Fibroblast of lung (primary cell): ENCODE results near the gene SBK3. TPM values are rescaled to one million over a fixed set of nuclear protein-coding genes. Genes with fewer than 3 reads are reported as not detected.
"Not testable (repeated sequence)": the region's sequence is repeated elsewhere in the genome, so short reads cannot be mapped to it uniquely, and the experiment has no call there.

Experiments
- DNase-seq, 2 donors: peaks; one replicate each; pipeline versions ENCODE4 v3.0.0 to v3.0.0-alpha.2; 2010; ENCODE audit warnings: low read depth in 2 of 2
- H2AFZ ChIP-seq: 2 replicates; pipeline ENCODE4 v1.5.1; 2012; ENCODE audit warnings: low read length, control low read depth, inconsistent platforms
- H3K27ac ChIP-seq: 2 replicates; pipeline ENCODE4 v1.5.1; 2011; ENCODE audit warnings: low read length, control low read depth; ENCODE audit not compliant: insufficient read depth
- H3K27me3 ChIP-seq: 2 replicates; pipeline ENCODE4 v1.5.1; 2011; ENCODE audit warnings: mild to moderate bottlenecking, low read length; ENCODE audit not compliant: control insufficient read depth, insufficient read depth
- H3K36me3 ChIP-seq: 2 replicates; pipeline ENCODE4 v1.5.1; 2011; ENCODE audit warnings: low read length; ENCODE audit not compliant: control insufficient read depth, insufficient read depth
- H3K4me1 ChIP-seq: 2 replicates; pipeline ENCODE4 v1.5.1; 2011; ENCODE audit warnings: low read length; ENCODE audit not compliant: control insufficient read depth, insufficient read depth; ENCODE audit errors: extremely low read depth
- H3K4me2 ChIP-seq: 2 replicates; pipeline ENCODE4 v1.5.1; 2011; ENCODE audit warnings: low read length, control low read depth; ENCODE audit not compliant: insufficient read depth; ENCODE audit errors: extremely low read depth
- H3K4me3 ChIP-seq, 4 experiments: fragments of 200-600 bp in 1 of 4; sonication (generic) in 1 of 4; replicated peaks in 1 of 4; 2 replicates each; pipeline ENCODE4 v1.5.1; 2011 to 2016; ENCODE audit warnings: low read length in 4 of 4, low read depth in 3 of 4, mild to moderate bottlenecking in 3 of 4, control low read depth in 2 of 4, inconsistent platforms in 1 of 4, mixed read lengths in 1 of 4; ENCODE audit not compliant: insufficient read depth in 1 of 4; ENCODE audit errors: control extremely low read depth in 1 of 4
- H3K79me2 ChIP-seq: 2 replicates; pipeline ENCODE4 v1.5.1; 2012; ENCODE audit warnings: mild to moderate bottlenecking, low read length, inconsistent platforms; ENCODE audit not compliant: control insufficient read depth, insufficient read depth
- H3K9ac ChIP-seq: 2 replicates; pipeline ENCODE4 v1.5.1; 2011; ENCODE audit warnings: mild to moderate bottlenecking, low read length, control low read depth; ENCODE audit not compliant: insufficient read depth
- H3K9me3 ChIP-seq: 2 replicates; pipeline ENCODE4 v1.5.1; 2012; ENCODE audit warnings: low read depth, low read length; ENCODE audit not compliant: control insufficient read depth, insufficient read depth
- H4K20me1 ChIP-seq: 2 replicates; pipeline ENCODE4 v1.5.1; 2011; ENCODE audit warnings: low read length; ENCODE audit not compliant: control insufficient read depth, insufficient read depth; ENCODE audit errors: extremely low read depth
- EZH2 ChIP-seq: IDR thresholded peaks from 2 replicates; pipeline ENCODE4 v1.5.1; 2012; ENCODE audit warnings: low read length, control low read depth, mild to moderate bottlenecking; ENCODE audit errors: missing control alignments
- polyA plus RNA-seq, 2 donors: library from polyadenylated mRNA; depleted of rRNA in 1 of 2; stranded (reverse) in 1 of 2; unstranded in 1 of 2; fragments of >200 nt; gene quantifications; 2 replicates each; pipeline ENCODE4 v1.2.1, GENCODE V29; 2011 to 2012; ENCODE audit warnings: missing spikeins in 1 of 2
- total RNA-seq: library from RNA; depleted of rRNA; stranded (reverse); fragments of >200 nt; gene quantifications from 2 replicates; pipeline ENCODE4 v1.2.1, GENCODE V29; 2014
- TF ChIP-seq, protein P1 (sequence below), 2 donors: IDR thresholded peaks in 1 of 2; conservative IDR thresholded peaks in 1 of 2; 1 replicate in 1 of 2; 2 replicates in 1 of 2; pipeline ENCODE4 v1.5.1; 2011 to 2012; ENCODE audit warnings: low read length in 2 of 2, control low read depth in 1 of 2, inconsistent platforms in 1 of 2, low read depth in 1 of 2, mild to moderate bottlenecking in 1 of 2

SBK3 gene
- total and polyA plus RNA-seq, 2 donors (not counting 1 experiment from before 2014, with no cell fraction given), result 0.66 TPM; not detected in 1

DNA sequence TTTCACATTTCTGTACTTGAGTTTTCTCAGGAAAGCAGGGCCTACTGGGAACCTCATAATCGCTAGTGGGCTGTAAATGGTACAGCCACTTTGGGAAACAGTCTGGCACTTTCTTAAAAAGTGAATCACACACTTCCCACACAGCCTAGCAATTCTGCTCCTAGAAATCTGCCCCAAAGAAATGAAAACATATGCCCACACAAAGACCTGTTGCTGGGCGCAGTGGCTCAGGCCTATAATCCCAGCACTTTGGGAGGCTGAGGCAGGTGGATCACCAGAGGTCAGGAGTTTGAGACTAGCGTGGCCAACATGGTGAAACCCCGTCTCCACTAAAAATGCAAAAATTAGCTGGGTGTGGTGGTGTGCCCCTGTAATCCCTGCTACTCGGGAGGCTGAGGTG lies 24.1 kb upstream of the SBK3 start:
- H3K9me3 ChIP-seq, H3K4me1 ChIP-seq, H3K4me3 ChIP-seq, H3K4me2 ChIP-seq, H3K9ac ChIP-seq, H2AFZ ChIP-seq, H3K27ac ChIP-seq, DNase-seq, H3K27me3 ChIP-seq, H3K36me3 ChIP-seq, H4K20me1 ChIP-seq, H3K79me2 ChIP-seq: not testable (repeated sequence)

DNA sequence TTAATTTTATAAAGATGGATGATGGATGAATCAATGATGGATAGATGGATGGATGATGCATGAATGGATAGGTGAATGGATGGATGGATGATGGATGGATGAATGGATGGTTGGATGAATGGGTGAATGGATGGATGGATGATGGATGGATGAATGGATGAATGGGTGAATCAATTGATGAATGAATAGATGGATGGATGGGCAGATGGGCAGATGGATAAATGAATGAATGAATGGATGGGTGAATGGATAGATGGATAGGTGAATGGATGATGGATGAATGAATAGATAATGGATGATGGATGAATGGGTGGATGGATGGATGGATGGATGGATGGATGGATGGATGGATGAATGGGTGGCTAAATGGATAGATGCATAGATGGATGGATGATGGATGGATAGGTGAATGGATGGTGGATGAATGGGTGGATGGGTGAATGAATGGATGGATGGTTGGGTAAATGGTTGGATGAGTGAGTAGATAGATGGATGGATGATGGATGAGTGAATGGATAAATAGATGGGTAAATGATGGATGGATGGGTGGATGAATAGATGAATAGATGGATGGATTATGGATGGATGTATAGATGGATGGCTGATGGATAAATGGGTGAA lies 22.5 kb upstream of the SBK3 start:
- DNase-seq, result no peak
- Histone ChIP-seq H3K9me3 (no peaks in the 10 kb centered on the region), H3K4me2 (no peak overlapping the region), H4K20me1 (no peaks in the 10 kb centered on the region), H3K4me1 (no peaks in the 10 kb centered on the region), H3K27me3 (no peaks in the 10 kb centered on the region), H3K79me2 (no peaks in the 10 kb centered on the region), H3K9ac (no peak overlapping the region), H3K4me3 (no peak overlapping the region), H2AFZ (no peak overlapping the region), H3K36me3 (no peaks in the 10 kb centered on the region), H3K27ac (no peak overlapping the region)
- TF ChIP-seq, protein P1, sequence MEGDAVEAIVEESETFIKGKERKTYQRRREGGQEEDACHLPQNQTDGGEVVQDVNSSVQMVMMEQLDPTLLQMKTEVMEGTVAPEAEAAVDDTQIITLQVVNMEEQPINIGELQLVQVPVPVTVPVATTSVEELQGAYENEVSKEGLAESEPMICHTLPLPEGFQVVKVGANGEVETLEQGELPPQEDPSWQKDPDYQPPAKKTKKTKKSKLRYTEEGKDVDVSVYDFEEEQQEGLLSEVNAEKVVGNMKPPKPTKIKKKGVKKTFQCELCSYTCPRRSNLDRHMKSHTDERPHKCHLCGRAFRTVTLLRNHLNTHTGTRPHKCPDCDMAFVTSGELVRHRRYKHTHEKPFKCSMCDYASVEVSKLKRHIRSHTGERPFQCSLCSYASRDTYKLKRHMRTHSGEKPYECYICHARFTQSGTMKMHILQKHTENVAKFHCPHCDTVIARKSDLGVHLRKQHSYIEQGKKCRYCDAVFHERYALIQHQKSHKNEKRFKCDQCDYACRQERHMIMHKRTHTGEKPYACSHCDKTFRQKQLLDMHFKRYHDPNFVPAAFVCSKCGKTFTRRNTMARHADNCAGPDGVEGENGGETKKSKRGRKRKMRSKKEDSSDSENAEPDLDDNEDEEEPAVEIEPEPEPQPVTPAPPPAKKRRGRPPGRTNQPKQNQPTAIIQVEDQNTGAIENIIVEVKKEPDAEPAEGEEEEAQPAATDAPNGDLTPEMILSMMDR (conservative IDR thresholded peaks at IDR 0.05 in 1 of 2, IDR thresholded peaks at IDR 0.05 in 1 of 2; ENCODE audit: low read depth in 1 of 2, low read length in 2 of 2), result no peak
- TF ChIP-seq EZH2, result no peak

GRCh38 chr19:55566823-55567222 lies 21.5 kb upstream of the SBK3 start:
- no peaks in the 10 kb centered on the region for H3K4me1 ChIP-seq
- H3K27me3 ChIP-seq, result no peaks in the 10 kb centered on the region
- no peak for DNase-seq
- H3K4me3 ChIP-seq, result no peak overlapping the region
- no peak for TF ChIP-seq EZH2
- TF ChIP-seq, protein P1 (conservative IDR thresholded peaks at IDR 0.05 in 1 of 2, IDR thresholded peaks at IDR 0.05 in 1 of 2; ENCODE audit: low read depth in 1 of 2, low read length in 2 of 2), result no peak
- no peak overlapping the region for H2AFZ ChIP-seq
- H3K27ac ChIP-seq, result no peak overlapping the region
- H3K79me2 ChIP-seq, result no peaks in the 10 kb centered on the region
- no peak overlapping the region for H3K9ac ChIP-seq
- H3K36me3 ChIP-seq, result no peaks in the 10 kb centered on the region
- no peaks in the 10 kb centered on the region for H4K20me1 ChIP-seq
- H3K9me3 ChIP-seq, result no peaks in the 10 kb centered on the region
- no peak overlapping the region for H3K4me2 ChIP-seq
